GM19238 (cell line): ENCODE data around the gene OCIAD2.
"Not testable (repeated sequence)": the region's sequence is repeated elsewhere in the genome, so short reads cannot be mapped to it uniquely, and the experiment has no call there.

Experiments used
- DNase-seq: peaks from one replicate; pipeline ENCODE4 v3.0.0; 2011; ENCODE audit warnings: low spot score; ENCODE audit not compliant: insufficient read length

The OCIAD2 gene

GRCh38 chr4:48906206-48907173 is at the start of gene OCIAD2:
TSS of gene OCIAD2 (minus strand) at chr4:48906774. CDS start at chr4:48904549, 2,225 bp downstream.
- DNase-seq, result peak; percentile 76

GRCh38 chr4:48954314-48954713 is 47.7 kb upstream of the OCIAD2 start:
- no peak for DNase-seq

- no peak for DNase-seq
Measured at GRCh38 chr4:48949518-48950219, 43.1 kb upstream of the OCIAD2 start.

- no peak for DNase-seq
Measured at GRCh38 chr4:48949086-48949485, 42.5 kb upstream of the OCIAD2 start.

- DNase-seq, result no peak
Measured at GRCh38 chr4:48947731-48948130, 41.2 kb upstream of the OCIAD2 start.

- no peak for DNase-seq
Measured at GRCh38 chr4:48945981-48946380, 39.4 kb upstream of the OCIAD2 start.

- no peak for DNase-seq
Measured at GRCh38 chr4:48944756-48945241, 38.2 kb upstream of the OCIAD2 start.

- DNase-seq, result no peak
Measured at GRCh38 chr4:48944252-48944651, 37.7 kb upstream of the OCIAD2 start.

- DNase-seq, result no peak
Measured at GRCh38 chr4:48943387-48943786, 36.8 kb upstream of the OCIAD2 start.

- DNase-seq, result no peak
Measured at GRCh38 chr4:48939785-48940184, 33.2 kb upstream of the OCIAD2 start.

- DNase-seq, result no peak
Measured at GRCh38 chr4:48938831-48939230, 32.3 kb upstream of the OCIAD2 start.

- DNase-seq, result no peak
Measured at GRCh38 chr4:48937033-48937432, 30.5 kb upstream of the OCIAD2 start.

- DNase-seq, result no peak
Measured at GRCh38 chr4:48931459-48931858, 24.9 kb upstream of the OCIAD2 start.

GRCh38 chr4:48930654-48931053 is 24.1 kb upstream of the OCIAD2 start:
- no peak for DNase-seq

- no peak for DNase-seq
Measured at GRCh38 chr4:48924416-48924815, 17.8 kb upstream of the OCIAD2 start.

- not testable (repeated sequence) for DNase-seq
Measured at GRCh38 chr4:48923065-48923464, 16.5 kb upstream of the OCIAD2 start.

GRCh38 chr4:48914311-48914710 is 7.7 kb upstream of the OCIAD2 start:
- DNase-seq, result no peak

- no peak for DNase-seq
Measured at GRCh38 chr4:48913346-48913745, 6.8 kb upstream of the OCIAD2 start.

GRCh38 chr4:48912349-48912748 is 5.8 kb upstream of the OCIAD2 start:
- DNase-seq, result no peak

- DNase-seq, result no peak
Measured at GRCh38 chr4:48910511-48910910, 3.9 kb upstream of the OCIAD2 start.

GRCh38 chr4:48909697-48910096 is 3.1 kb upstream of the OCIAD2 start:
- DNase-seq, result no peak

GRCh38 chr4:48908687-48909086 is 2.1 kb upstream of the OCIAD2 start:
- DNase-seq, result no peak
